HG02588 (cell line): ENCODE data around the gene ZP1.
"Not testable (repeated sequence)": the region's sequence is repeated elsewhere in the genome, so short reads cannot be mapped to it uniquely, and the experiment has no call there.

Source experiments
- ATAC-seq: cut with Tn5 transposase; IDR thresholded peaks from one replicate; pipeline ENCODE4 v1.9.1; 2021; ENCODE audit warnings: mild to moderate bottlenecking, moderate library complexity; ENCODE audit not compliant: unreplicated experiment

ZP1 gene

GRCh38 chr11:60866911-60867870 is at the start of gene ZP1:
ZP1 (plus strand) TSS chr11:60867542; CDS start chr11:60867562, 20 bp downstream.
- ATAC-seq, result no peak

- no peak for ATAC-seq
Observed at GRCh38 chr11:60818057-60818456, 49.3 kb upstream of the ZP1 start.

- ATAC-seq, result no peak
Observed at GRCh38 chr11:60821827-60822599, 45.3 kb upstream of the ZP1 start.

- not testable (repeated sequence) for ATAC-seq
Observed at GRCh38 chr11:60823745-60824306, 43.5 kb upstream of the ZP1 start.

- no peak for ATAC-seq
Observed at GRCh38 chr11:60825118-60825517, 42.2 kb upstream of the ZP1 start.

GRCh38 chr11:60825790-60826189 is 41.6 kb upstream of the ZP1 start:
- no peak for ATAC-seq

- peak; percentile 24 for ATAC-seq
Observed at GRCh38 chr11:60830478-60831142, 36.7 kb upstream of the ZP1 start.

- peak; percentile 88 for ATAC-seq
Observed at GRCh38 chr11:60831143-60831500, 36.2 kb upstream of the ZP1 start.

- no peak for ATAC-seq
Observed at GRCh38 chr11:60831501-60832079, 35.8 kb upstream of the ZP1 start.

- no peak for ATAC-seq
Observed at GRCh38 chr11:60834742-60835533, 32.4 kb upstream of the ZP1 start.

- no peak for ATAC-seq
Observed at GRCh38 chr11:60835534-60835846, 31.9 kb upstream of the ZP1 start.

- no peak for ATAC-seq
Observed at GRCh38 chr11:60836866-60837515, 30.4 kb upstream of the ZP1 start.

GRCh38 chr11:60838132-60838531 is 29.2 kb upstream of the ZP1 start:
- ATAC-seq, result no peak

- ATAC-seq, result no peak
Observed at GRCh38 chr11:60840470-60841430, 26.6 kb upstream of the ZP1 start.

GRCh38 chr11:60841797-60842667 is 25.3 kb upstream of the ZP1 start, which contains the start of gene CCDC86:
CCDC86 (plus strand) TSS chr11:60842113; CDS start chr11:60842125, 12 bp downstream.
- ATAC-seq, result peak; percentile 87

GRCh38 chr11:60842668-60843600 is 24.4 kb upstream of the ZP1 start:
- ATAC-seq, result no peak
